ENCODE data around the gene LMNTD2.

LMNTD2 gene

GRCh38 chr11:567011-567628 lies 6.6 kb upstream of the LMNTD2 start:
- no peak for DNase-seq (ENCODE audit: low read depth)

GRCh38 chr11:565921-566509 lies 5.5 kb upstream of the LMNTD2 start:
- no peak for DNase-seq (ENCODE audit: low read depth)

GRCh38 chr11:563812-564578 lies 3.5 kb upstream of the LMNTD2 start:
- DNase-seq (ENCODE audit: low read depth): no peak

GRCh38 chr11:563066-563811 lies 2.7 kb upstream of the LMNTD2 start:
- no peak for DNase-seq (ENCODE audit: low read depth)

- no peak for DNase-seq (ENCODE audit: low read depth)
Observed at GRCh38 chr11:562046-562645, 1.6 kb upstream of the LMNTD2 start.

- no peak for DNase-seq (ENCODE audit: low read depth)
Observed at GRCh38 chr11:561148-562003, 838 bp upstream of the LMNTD2 start.

GRCh38 chr11:559712-560304 lies 730 bp downstream of the LMNTD2 start:
- DNase-seq (ENCODE audit: low read depth): no peak

GRCh38 chr11:559020-559620 lies 1.4 kb downstream of the LMNTD2 start:
- no peak for DNase-seq (ENCODE audit: low read depth)

- no peak for DNase-seq (ENCODE audit: low read depth)
Observed at GRCh38 chr11:558503-558902, 2.0 kb downstream of the LMNTD2 start.

GRCh38 chr11:557328-558132 lies 3.0 kb downstream of the LMNTD2 start:
- DNase-seq (ENCODE audit: low read depth): no peak

GRCh38 chr11:556662-557256 lies 3.8 kb downstream of the LMNTD2 start:
- no peak for DNase-seq (ENCODE audit: low read depth)

GRCh38 chr11:555780-556661 lies 4.5 kb downstream of the LMNTD2 start:
- no peak for DNase-seq (ENCODE audit: low read depth)

- DNase-seq (ENCODE audit: low read depth): no peak
Observed at GRCh38 chr11:555227-555779, 5.2 kb downstream of the LMNTD2 start.

- no peak for DNase-seq (ENCODE audit: low read depth)
Observed at GRCh38 chr11:554428-555226, 5.9 kb downstream of the LMNTD2 start.

GRCh38 chr11:553988-554340 lies 6.6 kb downstream of the LMNTD2 start:
- DNase-seq (ENCODE audit: low read depth): no peak

GRCh38 chr11:553083-553987 lies 7.2 kb downstream of the LMNTD2 start:
- no peak for DNase-seq (ENCODE audit: low read depth)
